ENCODE measurements around the gene UBE3D. TPM values are rescaled to one million over a fixed set of nuclear protein-coding genes. Genes with fewer than 3 reads are reported as not detected.
"Not testable (repeated sequence)": the region's sequence is repeated elsewhere in the genome, so short reads cannot be mapped to it uniquely, and the experiment has no call there.

Gene UBE3D
- total RNA-seq, 2 experiments from 2014 or later, result 4.4 to 4.7 TPM

GRCh38 chr6:82908661-82909060 lies 157.0 kb downstream of the UBE3D start:
- ATAC-seq (ENCODE audit: low read depth), result no peak
- Mint-ChIP-seq H3K27ac (no peak overlapping the region), H3K9me3 (no peaks in the 10 kb centered on the region), H3K4me1 (no peaks in the 10 kb centered on the region), H3K36me3 (no peaks in the 10 kb centered on the region), H3K27me3 (no peaks in the 10 kb centered on the region), H3K4me3 (no peak overlapping the region)
- POLR2A ChIA-PET, result no interaction called here
- DNase-seq, result no peak

DNA sequence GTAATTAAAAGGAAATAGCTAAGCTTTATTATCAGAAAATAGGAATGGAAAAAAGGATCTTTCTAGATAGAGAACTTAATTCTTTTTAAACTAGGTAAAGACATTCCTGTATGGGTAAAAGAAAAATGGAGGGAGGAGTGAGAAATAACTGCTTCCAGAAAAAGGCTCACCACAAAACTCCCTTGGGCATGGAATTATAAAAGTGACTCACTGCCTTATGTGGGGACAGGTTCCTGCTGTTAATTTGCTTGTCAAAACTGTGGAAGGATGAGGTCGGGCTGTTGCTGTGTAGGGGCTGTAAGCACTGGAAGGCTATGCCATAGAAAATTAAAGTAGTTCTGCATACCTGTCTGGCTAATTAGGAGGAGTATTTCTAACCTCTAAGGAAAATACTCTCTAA lies 158.7 kb downstream of the UBE3D start:
- H3K27ac Mint-ChIP-seq, result no peak overlapping the region
- POLR2A ChIA-PET, result no interaction called here
- H3K9me3 Mint-ChIP-seq, result no peaks in the 10 kb centered on the region
- H3K36me3 Mint-ChIP-seq, result no peaks in the 10 kb centered on the region
- no peak for DNase-seq
- H3K4me3 Mint-ChIP-seq, result no peak overlapping the region
- no peaks in the 10 kb centered on the region for H3K27me3 Mint-ChIP-seq
- H3K4me1 Mint-ChIP-seq, result no peaks in the 10 kb centered on the region
- no peak for ATAC-seq (ENCODE audit: low read depth)

DNA sequence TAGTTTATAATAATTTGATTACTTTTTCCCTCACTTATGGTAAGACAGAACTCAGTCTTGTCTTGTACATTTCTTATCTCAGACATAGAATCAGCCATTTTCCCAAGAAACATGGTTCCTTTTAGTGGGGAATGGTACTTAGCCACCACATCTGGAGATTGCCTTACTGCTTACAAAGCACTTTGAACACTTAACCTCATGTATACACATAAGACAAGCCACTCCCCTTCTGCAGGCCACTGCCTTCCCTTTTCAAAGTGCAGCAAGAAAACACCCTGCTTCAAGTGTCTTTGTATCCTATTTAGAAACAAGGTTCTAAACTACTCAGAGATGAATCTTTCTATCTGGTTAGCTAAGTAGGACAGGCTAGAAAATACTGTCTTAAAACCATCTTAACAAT lies 159.2 kb downstream of the UBE3D start:
- H3K36me3 Mint-ChIP-seq, result no peaks in the 10 kb centered on the region
- POLR2A ChIA-PET, result no interaction called here
- no peak overlapping the region for H3K4me3 Mint-ChIP-seq
- ATAC-seq (ENCODE audit: low read depth), result no peak
- H3K9me3 Mint-ChIP-seq, result no peaks in the 10 kb centered on the region
- DNase-seq, result no peak
- no peaks in the 10 kb centered on the region for H3K4me1 Mint-ChIP-seq
- H3K27ac Mint-ChIP-seq, result no peak overlapping the region
- H3K27me3 Mint-ChIP-seq, result no peaks in the 10 kb centered on the region

DNA sequence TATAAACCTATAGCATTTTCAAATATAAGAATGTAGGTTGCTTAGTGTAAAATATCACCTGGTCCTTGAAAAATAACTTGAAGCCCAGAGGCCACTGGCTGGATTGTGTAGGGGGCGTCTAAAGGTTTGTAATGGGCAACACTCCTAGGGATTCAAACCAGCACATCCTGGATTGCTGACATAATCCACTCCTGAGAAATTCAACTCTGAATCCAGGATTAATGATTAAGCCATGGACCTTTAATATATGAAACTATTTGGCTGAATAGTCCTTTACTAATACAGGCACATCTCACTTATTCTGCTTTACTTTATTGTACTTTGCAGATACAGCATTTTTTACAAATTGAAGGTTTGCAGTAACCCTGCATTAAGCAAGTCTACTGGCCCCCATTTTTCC lies 160.8 kb downstream of the UBE3D start:
- no peaks in the 10 kb centered on the region for H3K27me3 Mint-ChIP-seq
- DNase-seq, result no peak
- POLR2A ChIA-PET, result no interaction called here
- H3K9me3 Mint-ChIP-seq, result no peaks in the 10 kb centered on the region
- no peak for ATAC-seq (ENCODE audit: low read depth)
- H3K27ac Mint-ChIP-seq, result no peak overlapping the region
- H3K4me3 Mint-ChIP-seq, result no peak overlapping the region
- no peaks in the 10 kb centered on the region for H3K36me3 Mint-ChIP-seq
- H3K4me1 Mint-ChIP-seq, result no peaks in the 10 kb centered on the region

DNA sequence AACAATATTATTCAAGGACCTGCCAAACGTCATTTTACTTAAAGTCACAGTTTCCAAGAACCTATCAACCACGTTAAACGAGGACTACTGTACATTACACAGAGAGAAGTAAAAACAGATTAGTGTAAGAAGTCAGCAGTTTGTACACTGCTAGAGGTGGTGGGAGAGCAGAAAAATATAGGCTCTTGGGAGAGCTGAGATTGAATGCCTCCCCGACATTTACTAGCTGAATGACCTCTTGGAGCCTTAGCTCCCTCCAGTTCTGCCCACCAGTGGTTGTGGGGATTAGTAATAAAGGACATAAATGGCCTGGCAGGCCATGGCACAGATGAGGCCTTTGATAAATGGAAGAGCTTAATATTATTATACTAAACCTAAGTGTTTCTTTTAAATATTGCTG lies 161.4 kb downstream of the UBE3D start:
- no peaks in the 10 kb centered on the region for H3K4me1 Mint-ChIP-seq
- no peak for DNase-seq
- H3K4me3 Mint-ChIP-seq, result no peak overlapping the region
- no peaks in the 10 kb centered on the region for H3K9me3 Mint-ChIP-seq
- no peak for ATAC-seq (ENCODE audit: low read depth)
- H3K36me3 Mint-ChIP-seq, result no peaks in the 10 kb centered on the region
- POLR2A ChIA-PET, result no interaction called here
- H3K27me3 Mint-ChIP-seq, result no peaks in the 10 kb centered on the region
- no peak overlapping the region for H3K27ac Mint-ChIP-seq

DNA sequence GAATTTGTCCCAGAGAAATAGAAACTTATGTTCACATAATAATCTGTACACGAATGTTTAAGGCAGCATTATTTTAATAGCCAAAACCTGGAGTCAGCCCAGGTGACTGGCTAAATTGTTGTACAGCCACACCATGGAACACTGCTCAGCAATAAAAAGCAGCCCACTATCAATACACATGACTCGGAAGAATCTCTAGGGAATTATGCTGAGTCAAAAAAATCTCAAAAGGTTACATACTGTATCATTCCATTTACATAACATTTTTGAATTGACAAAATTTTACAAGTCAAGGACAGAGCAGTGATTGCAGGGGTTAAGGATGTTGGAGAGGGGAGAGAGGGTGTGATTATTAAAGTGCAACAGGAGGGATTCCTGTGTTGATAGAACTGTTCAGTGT lies 163.4 kb downstream of the UBE3D start:
- Mint-ChIP-seq H3K4me1 (no peaks in the 10 kb centered on the region), H3K9me3 (no peaks in the 10 kb centered on the region), H3K36me3 (no peaks in the 10 kb centered on the region), H3K27ac (no peak overlapping the region), H3K27me3 (no peaks in the 10 kb centered on the region), H3K4me3 (no peak overlapping the region)
- no peak for ATAC-seq (ENCODE audit: low read depth)
- no peak for DNase-seq
- POLR2A ChIA-PET, result no interaction called here

- Mint-ChIP-seq H3K9me3 (peaks cover 1% of the 10 kb centered on the region), H3K36me3 (peaks cover 5% of the 10 kb centered on the region), H3K4me3 (no peak overlapping the region), H3K27me3 (no peaks in the 10 kb centered on the region), H3K27ac (no peak overlapping the region), H3K4me1 (no peaks in the 10 kb centered on the region)
- no peak for ATAC-seq (ENCODE audit: low read depth)
- POLR2A ChIA-PET, result no interaction called here
- DNase-seq, result no peak
Observed at GRCh38 chr6:82894653-82895259, 170.9 kb downstream of the UBE3D start.

DNA sequence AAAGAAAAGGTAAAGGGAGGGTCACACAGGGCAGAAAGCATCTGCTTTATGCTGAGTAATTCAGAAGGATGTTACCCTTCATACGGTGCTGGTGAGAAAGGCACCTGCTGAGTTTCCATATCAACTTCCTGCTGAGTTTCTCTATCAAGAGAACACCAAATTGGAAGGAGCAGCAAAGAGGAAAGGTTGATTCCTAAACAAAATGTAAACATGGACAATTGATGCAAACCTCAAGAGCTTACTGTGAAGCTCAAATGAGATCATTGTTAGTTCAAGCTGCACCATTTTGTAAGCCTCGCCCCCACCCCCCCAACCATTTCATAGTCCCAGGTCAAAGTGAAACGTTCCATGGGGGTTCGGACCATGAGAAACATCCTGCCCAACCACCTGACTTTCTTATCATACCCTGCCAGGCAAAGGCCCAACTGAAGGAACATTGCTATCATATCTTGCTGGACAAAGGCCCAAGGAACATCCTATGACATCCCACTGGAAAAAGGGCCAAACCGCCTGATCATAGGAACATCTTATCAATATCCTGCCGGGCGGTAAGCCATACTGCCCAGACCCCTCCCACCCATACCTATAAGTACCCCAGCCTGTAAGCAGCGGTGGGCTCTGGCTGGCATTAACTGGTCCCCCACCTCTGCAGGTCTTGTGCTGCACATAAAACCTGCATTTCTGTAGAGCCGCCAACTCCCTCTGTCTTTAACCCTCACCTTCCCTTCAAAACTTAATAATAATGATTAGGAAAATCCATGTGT lies 171.6 kb downstream of the UBE3D start:
- Mint-ChIP-seq H3K36me3 (peaks cover 5% of the 10 kb centered on the region), H3K27me3 (no peaks in the 10 kb centered on the region), H3K27ac (no peak overlapping the region), H3K9me3 (peaks cover 1% of the 10 kb centered on the region), H3K4me3 (no peak overlapping the region), H3K4me1 (no peaks in the 10 kb centered on the region)
- DNase-seq, result no peak
- no peak for ATAC-seq (ENCODE audit: low read depth)
- POLR2A ChIA-PET, result no interaction called here

- H3K27me3 Mint-ChIP-seq; H3K36me3 Mint-ChIP-seq; H3K4me3 Mint-ChIP-seq; ATAC-seq (ENCODE audit: low read depth); H3K4me1 Mint-ChIP-seq; POLR2A ChIA-PET; DNase-seq; H3K9me3 Mint-ChIP-seq; H3K27ac Mint-ChIP-seq: not testable (repeated sequence)
Observed at GRCh38 chr6:82891503-82891902, 174.1 kb downstream of the UBE3D start.

GRCh38 chr6:82891076-82891475 lies 174.6 kb downstream of the UBE3D start:
- no peaks in the 10 kb centered on the region for H3K4me1 Mint-ChIP-seq
- H3K9me3 Mint-ChIP-seq, result peaks cover 1% of the 10 kb centered on the region
- no peaks in the 10 kb centered on the region for H3K27me3 Mint-ChIP-seq
- DNase-seq, result no peak
- ATAC-seq (ENCODE audit: low read depth), result no peak
- POLR2A ChIA-PET, result no interaction called here
- no peak overlapping the region for H3K27ac Mint-ChIP-seq
- no peak overlapping the region for H3K4me3 Mint-ChIP-seq
- peaks cover 5% of the 10 kb centered on the region for H3K36me3 Mint-ChIP-seq

GRCh38 chr6:82890240-82890639 lies 175.4 kb downstream of the UBE3D start:
- H3K4me1 Mint-ChIP-seq, result no peaks in the 10 kb centered on the region
- H3K27me3 Mint-ChIP-seq, result no peaks in the 10 kb centered on the region
- peaks cover 5% of the 10 kb centered on the region for H3K36me3 Mint-ChIP-seq
- POLR2A ChIA-PET, result no interaction called here
- H3K27ac Mint-ChIP-seq, result no peak overlapping the region
- peaks cover 1% of the 10 kb centered on the region for H3K9me3 Mint-ChIP-seq
- DNase-seq (no peak), ATAC-seq (ENCODE audit: low read depth) (no peak)
- no peak overlapping the region for H3K4me3 Mint-ChIP-seq

- no peak for DNase-seq
- peaks cover 1% of the 10 kb centered on the region for H3K9me3 Mint-ChIP-seq
- no peak overlapping the region for H3K27ac Mint-ChIP-seq
- H3K36me3 Mint-ChIP-seq, result peaks cover 3% of the 10 kb centered on the region
- H3K4me3 Mint-ChIP-seq, result no peak overlapping the region
- H3K27me3 Mint-ChIP-seq, result peaks cover 3% of the 10 kb centered on the region
- ATAC-seq (ENCODE audit: low read depth), result no peak
- POLR2A ChIA-PET, result no interaction called here
- no peaks in the 10 kb centered on the region for H3K4me1 Mint-ChIP-seq
Observed at GRCh38 chr6:82889143-82889542, 176.5 kb downstream of the UBE3D start.

DNA sequence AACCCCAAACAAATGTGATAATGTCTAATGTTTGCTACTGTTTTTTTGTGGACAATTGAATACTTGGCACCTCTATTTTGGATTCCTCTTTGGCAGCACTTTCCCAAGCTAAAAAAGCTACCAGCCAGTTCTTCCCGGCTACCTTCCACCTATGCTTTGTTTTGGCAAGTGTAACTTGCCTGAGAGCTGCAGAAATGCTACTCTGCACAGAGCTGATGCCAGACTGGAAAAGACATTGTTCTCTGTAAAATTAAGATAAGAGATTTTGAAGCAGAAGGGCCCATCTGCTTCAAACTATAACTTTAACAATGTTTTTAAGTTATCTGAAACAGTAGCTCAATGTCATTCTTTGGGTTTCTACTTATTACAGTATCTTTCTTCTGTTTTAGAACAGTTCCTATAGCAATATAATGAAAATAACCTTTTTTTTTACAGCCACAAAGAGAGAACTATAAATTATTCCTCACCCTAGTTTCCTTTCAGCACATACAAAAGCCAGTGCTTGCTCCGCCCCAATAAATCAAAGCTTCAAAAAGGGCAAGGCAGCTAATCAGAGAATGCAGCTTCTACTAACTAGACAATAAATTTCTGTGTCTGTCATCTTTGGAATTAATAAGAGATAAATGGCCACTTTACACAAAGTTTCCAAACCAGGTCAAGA lies 183.1 kb downstream of the UBE3D start:
- no peak for DNase-seq
- H3K36me3 Mint-ChIP-seq, result no peaks in the 10 kb centered on the region
- peaks cover 8% of the 10 kb centered on the region for H3K27me3 Mint-ChIP-seq
- ATAC-seq (ENCODE audit: low read depth), result no peak
- no peaks in the 10 kb centered on the region for H3K4me1 Mint-ChIP-seq
- no peaks in the 10 kb centered on the region for H3K9me3 Mint-ChIP-seq
- H3K4me3 Mint-ChIP-seq, result no peak overlapping the region
- no peak overlapping the region for H3K27ac Mint-ChIP-seq
- POLR2A ChIA-PET, result no interaction called here

DNA sequence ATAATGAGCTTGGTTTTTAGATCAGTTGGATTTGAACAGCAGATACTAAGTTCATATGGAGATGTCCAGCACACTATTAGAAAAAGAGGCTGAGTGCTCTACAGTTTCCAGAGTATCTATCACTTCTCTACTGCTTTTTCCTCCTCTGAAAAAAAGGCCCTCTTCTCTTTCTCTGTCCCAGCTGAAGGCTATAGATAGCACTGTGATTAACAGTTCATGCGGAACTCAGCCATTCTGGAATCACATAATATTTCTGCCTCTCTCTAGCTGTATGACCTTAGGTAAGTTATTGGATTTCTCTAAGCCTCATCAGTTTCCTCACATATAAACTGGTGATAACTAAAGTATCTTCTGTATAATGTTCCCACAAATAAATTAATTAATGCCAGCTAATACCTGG lies 184.1 kb downstream of the UBE3D start:
- Mint-ChIP-seq H3K4me1 (no peaks in the 10 kb centered on the region), H3K27ac (no peak overlapping the region), H3K27me3 (peaks cover 8% of the 10 kb centered on the region), H3K9me3 (no peaks in the 10 kb centered on the region), H3K4me3 (no peak overlapping the region), H3K36me3 (no peaks in the 10 kb centered on the region)
- no peak for ATAC-seq (ENCODE audit: low read depth)
- POLR2A ChIA-PET, result no interaction called here
- DNase-seq, result no peak

Data from activated naive CD8-positive, alpha-beta T cell treated with anti-CD3 and anti-CD28 coated beads, Interleukin-2, amount 10 ng/mL, durations not matched to agents 7 days and 5 days (primary cell).